ENCODE results near the gene ZSCAN22. TPM values are rescaled to one million over a fixed set of nuclear protein-coding genes. Genes with fewer than 3 reads are reported as not detected.
"Not testable (repeated sequence)": the region's sequence is repeated elsewhere in the genome, so short reads cannot be mapped to it uniquely, and the experiment has no call there.

Gene ZSCAN22
- total RNA-seq, 1 experiment from 2014 or later, result 4.0 TPM

GRCh38 chr19:58374200-58374599, 47.4 kb downstream of the ZSCAN22 start:
- no peak for DNase-seq (ENCODE audit: low spot score)

DNA sequence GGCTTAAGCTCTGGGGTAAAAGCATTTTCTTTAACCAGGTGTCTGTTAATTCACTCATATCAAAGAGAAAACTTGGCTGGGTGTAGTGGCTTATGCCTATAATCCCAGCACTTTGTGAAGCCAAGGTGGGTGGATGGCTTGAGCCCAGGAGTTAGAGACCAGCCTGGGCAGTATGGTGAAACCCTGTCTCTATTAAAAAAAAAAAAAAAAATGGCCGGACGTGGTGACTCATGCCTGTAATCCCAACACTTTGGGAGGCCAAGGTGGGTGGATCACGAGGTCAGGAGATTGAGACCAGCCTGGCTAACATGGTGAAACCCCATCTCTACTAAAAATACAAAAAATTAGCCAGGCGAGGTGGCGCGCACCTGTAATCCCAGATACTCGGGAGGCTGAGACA, 49.9 kb downstream of the ZSCAN22 start:
- not testable (repeated sequence) for DNase-seq (ENCODE audit: low spot score)

GRCh38 chr19:58379246-58379645, 52.5 kb downstream of the ZSCAN22 start:
- no peak for DNase-seq (ENCODE audit: low spot score)

DNA sequence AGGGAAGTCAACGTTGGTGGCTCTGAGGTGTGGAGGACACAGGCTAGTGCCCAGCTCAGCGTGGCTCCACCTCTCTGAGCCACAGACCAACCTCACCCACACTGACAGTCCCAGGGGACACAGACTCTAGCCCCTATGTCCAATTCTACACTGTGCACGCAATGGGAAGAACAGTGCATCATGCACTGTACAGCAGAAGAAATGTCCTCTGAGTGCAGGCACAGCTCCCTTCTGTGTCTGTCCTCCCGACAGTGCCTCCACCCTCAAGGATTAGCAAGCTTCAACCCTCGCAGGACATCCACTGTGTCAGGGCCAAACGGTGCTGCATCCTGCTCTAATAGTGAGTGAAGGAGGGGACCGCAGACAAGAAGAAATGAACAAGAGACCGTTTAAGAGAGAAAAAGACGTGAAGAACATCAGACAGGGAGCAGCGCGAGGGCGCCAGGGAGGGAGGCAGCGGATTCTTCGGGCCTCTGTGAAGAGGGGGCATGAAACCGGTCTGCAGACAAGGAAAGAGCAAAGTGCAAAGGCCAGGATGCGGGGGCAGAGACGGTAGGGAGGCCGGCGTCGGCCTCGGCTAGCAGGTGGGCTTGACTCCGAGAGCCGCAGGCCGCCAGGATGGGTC, 53.4 kb downstream of the ZSCAN22 start:
- DNase-seq (ENCODE audit: low spot score), result no peak

DNA sequence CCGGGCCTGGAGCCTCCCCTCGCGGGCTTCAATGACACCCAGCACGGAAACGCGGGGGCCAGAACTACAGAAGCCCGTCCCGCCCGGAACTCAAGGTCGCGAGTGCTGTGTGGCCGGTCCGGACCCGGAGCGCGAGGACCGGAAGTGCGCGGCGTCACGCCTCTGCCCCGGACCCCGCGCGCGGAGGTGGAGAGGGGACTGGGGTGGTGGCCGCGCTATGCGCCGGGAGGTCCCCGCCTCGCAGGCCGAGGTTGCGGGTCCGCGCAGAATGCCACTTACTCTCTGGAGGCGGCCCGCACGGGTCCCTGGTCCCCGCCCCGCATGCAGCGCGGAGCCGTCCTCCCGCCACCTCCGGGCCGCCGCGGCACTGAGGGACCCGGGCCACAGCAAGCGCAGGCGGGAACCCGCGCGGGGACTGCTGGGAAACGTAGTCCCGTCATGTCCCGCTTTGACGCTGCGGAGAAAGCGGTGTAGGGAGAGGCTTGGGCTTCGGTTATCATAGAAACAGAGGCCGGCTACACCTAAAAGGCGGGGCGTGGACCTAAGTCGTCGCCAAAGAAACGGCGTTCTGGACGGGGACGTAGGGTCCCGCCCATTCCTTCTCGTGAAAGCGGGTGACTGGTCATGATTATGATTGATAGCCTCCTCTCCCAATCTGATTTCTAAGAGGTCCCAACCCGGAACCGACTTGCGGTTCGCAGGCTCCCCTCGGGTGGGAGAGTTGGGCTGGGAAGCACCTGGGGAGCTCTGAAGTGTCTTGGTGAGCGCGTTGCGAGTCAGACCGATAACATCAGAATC, 54.1 kb downstream of the ZSCAN22 start, which contains the start of gene ZNF837:
TSS of gene ZNF837 (minus strand) at position 369 of the 798 bp plus-strand sequence. CDS start 11,698 bp downstream, outside the sequence.
- peak; percentile 100 for DNase-seq (ENCODE audit: low spot score)

- DNase-seq (ENCODE audit: low spot score), result no peak
Measured at GRCh38 chr19:58381460-58382212, 54.8 kb downstream of the ZSCAN22 start.

GRCh38 chr19:58382997-58383603, 56.3 kb downstream of the ZSCAN22 start:
- no peak for DNase-seq (ENCODE audit: low spot score)

- no peak for DNase-seq (ENCODE audit: low spot score)
Measured at GRCh38 chr19:58385313-58385890, 58.6 kb downstream of the ZSCAN22 start.

GRCh38 chr19:58385891-58386575, 59.2 kb downstream of the ZSCAN22 start:
- DNase-seq (ENCODE audit: low spot score), result no peak

DNA sequence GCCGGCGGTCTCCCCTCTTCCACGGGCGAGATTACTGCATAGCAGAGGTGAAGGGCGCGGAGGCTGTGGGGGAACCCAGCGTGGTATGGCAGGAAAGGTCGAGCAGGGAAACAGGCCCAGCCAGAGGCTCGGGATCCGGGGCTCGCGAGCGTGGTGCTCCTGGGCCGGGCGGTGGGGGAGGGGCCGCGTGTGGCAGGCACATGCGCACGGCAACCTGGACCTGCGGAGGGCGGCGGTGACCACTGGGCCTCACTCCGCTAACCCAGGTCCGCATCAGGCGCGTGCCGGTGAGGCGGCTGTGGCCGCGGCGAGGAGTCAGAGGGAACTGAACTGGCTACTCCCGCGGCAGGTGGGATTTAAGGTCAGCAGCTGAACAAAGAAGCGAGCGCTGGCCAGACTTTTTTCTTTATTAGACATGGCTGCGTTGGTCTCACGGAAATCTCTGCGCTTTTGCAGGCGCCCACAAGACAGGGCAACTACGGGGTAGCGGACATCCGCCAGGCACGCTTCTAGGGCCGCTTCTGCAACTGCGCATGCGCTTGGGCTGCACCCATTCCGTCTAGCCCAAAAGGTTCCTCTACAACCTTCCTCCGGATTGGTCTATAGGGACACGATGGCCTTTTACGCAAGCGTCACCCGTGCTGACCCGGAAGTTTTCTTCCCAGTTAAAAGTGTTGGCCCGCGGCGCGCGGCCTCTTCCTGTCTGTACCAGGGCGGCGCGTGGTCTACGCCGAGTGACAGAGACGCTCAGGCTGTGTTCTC, 60.0 kb downstream of the ZSCAN22 start, which contains the start of gene RPS5:
TSS of gene RPS5 (plus strand) at position 694 of the 762 bp plus-strand sequence. CDS start 869 bp downstream, outside the sequence.
- peak; percentile 100 for DNase-seq (ENCODE audit: low spot score)

DNA sequence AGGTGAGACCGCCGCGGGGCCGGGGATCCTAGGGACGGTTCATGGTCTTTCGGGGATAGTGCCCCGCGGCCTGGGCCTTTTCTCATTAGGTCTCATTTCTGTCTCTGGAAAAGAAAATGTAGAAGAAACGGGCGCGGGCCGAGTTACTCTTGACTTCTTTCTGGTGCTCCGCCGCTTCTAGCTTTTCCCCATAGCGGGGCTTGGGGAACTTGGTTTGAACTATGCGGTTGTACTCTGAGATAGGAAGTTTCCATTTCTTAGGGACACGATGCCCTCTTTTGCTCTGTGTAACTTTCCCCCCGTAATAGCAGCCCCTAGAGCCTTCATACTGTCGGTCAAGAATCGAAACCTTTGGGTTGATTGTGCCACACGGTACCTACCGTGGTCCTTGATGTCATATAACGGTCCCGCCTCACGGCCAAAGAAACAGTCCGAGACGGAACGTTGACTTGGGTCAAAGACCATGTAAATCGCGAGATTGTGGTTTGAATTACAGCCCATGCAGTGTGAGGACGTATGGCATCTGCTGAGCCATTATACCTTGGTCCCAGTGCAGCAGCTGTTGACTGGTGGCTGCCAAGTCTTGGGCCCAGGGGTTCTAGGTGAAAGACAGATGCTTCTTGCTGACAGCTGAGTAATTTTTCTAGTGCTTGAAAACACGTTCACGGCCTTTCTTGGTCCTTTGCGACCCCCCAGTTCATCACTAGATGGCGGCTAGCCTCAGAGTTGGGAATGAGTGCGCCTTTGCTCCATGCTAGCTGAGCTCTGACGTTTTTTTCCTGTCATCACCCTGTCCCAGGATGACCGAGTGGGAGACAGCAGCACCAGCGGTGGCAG, 60.8 kb downstream of the ZSCAN22 start:
- no peak for DNase-seq (ENCODE audit: low spot score)

DNA sequence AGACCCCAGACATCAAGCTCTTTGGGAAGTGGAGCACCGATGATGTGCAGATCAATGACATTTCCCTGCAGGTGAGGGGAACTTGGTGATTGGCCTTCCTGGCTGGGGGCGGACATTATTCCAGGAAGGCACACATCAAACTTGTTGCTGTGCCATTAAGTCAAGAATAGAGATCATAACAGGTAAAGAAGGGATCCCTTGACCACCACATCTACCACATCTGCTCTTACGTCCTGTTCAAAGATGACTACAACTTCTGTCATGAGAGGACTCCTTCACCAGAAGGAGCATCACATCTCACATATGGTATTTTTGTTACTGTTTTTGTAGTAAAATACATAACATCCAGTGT, 61.4 kb downstream of the ZSCAN22 start:
- no peak for DNase-seq (ENCODE audit: low spot score)

Other genes with a start within 250 kb of the ZSCAN22 start
- 2.9 and 5.5 TPM in 2 replicates for gene ZSCAN18, start 228.8 kb upstream of the ZSCAN22 start, total RNA-seq (2014; rRNA removed; shearing (Covaris generic))
- 16.0 and 16.6 TPM in 2 replicates for gene ZNF329, start 176.2 kb upstream of the ZSCAN22 start, total RNA-seq (2014; rRNA removed; shearing (Covaris generic))
- gene ZNF274, start 143.9 kb upstream of the ZSCAN22 start, total RNA-seq (2014; rRNA removed; shearing (Covaris generic)), result 23.5 and 26.9 TPM in 2 replicates
- gene ZNF544, start 98.1 kb upstream of the ZSCAN22 start, total RNA-seq (2014; rRNA removed; shearing (Covaris generic)), result not detected in 2 replicates
- 8.0 and 9.0 TPM in 2 replicates for gene ZNF8, start 48.0 kb upstream of the ZSCAN22 start, total RNA-seq (2014; rRNA removed; shearing (Covaris generic))
- 80.2 and 89.6 TPM in 2 replicates for gene ERVK3-1, start 21.6 kb upstream of the ZSCAN22 start, total RNA-seq (2014; rRNA removed; shearing (Covaris generic))
- 10.7 and 47.6 TPM in 2 replicates for gene A1BG, start 26.5 kb downstream of the ZSCAN22 start, total RNA-seq (2014; rRNA removed; shearing (Covaris generic))
- 1.7 and 2.4 TPM in 2 replicates for gene ZNF497, start 35.8 kb downstream of the ZSCAN22 start, total RNA-seq (2014; rRNA removed; shearing (Covaris generic))
- 3.7 and 5.7 TPM in 2 replicates for gene ZNF837, start 54.0 kb downstream of the ZSCAN22 start, total RNA-seq (2014; rRNA removed; shearing (Covaris generic))
- gene RPS5, start 60.3 kb downstream of the ZSCAN22 start, total RNA-seq (2014; rRNA removed; shearing (Covaris generic)), result 2,652 and 2,662 TPM in 2 replicates
- gene RNF225, start 68.7 kb downstream of the ZSCAN22 start, total RNA-seq (2014; rRNA removed; shearing (Covaris generic)), result not detected in 2 replicates
- gene ZNF584, start 81.7 kb downstream of the ZSCAN22 start, total RNA-seq (2014; rRNA removed; shearing (Covaris generic)), result 31.5 and 42.1 TPM in 2 replicates
- gene ZNF132, start 113.2 kb downstream of the ZSCAN22 start, total RNA-seq (2014; rRNA removed; shearing (Covaris generic)), result 0.03 and 0.19 TPM in 2 replicates
- gene ZNF324B, start 124.6 kb downstream of the ZSCAN22 start, total RNA-seq (2014; rRNA removed; shearing (Covaris generic)), result 9.9 and 12.1 TPM in 2 replicates
- gene ZNF324, start 140.1 kb downstream of the ZSCAN22 start, total RNA-seq (2014; rRNA removed; shearing (Covaris generic)), result 18.4 and 21.5 TPM in 2 replicates
- 17.1 and 18.8 TPM in 2 replicates for gene ZNF446, start 149.4 kb downstream of the ZSCAN22 start, total RNA-seq (2014; rRNA removed; shearing (Covaris generic))
- 2.8 and 6.6 TPM in 2 replicates for gene SLC27A5, start 185.0 kb downstream of the ZSCAN22 start, total RNA-seq (2014; rRNA removed; shearing (Covaris generic))
- gene ZBTB45, start 192.8 kb downstream of the ZSCAN22 start, total RNA-seq (2014; rRNA removed; shearing (Covaris generic)), result 9.0 and 11.9 TPM in 2 replicates
- 545 and 619 TPM in 2 replicates for gene TRIM28, start 217.1 kb downstream of the ZSCAN22 start, total RNA-seq (2014; rRNA removed; shearing (Covaris generic))
- gene CHMP2A, start 228.1 kb downstream of the ZSCAN22 start, total RNA-seq (2014; rRNA removed; shearing (Covaris generic)), result 32.1 and 48.2 TPM in 2 replicates
- 141 and 145 TPM in 2 replicates for gene UBE2M, start 231.6 kb downstream of the ZSCAN22 start, total RNA-seq (2014; rRNA removed; shearing (Covaris generic))
- 17.4 and 17.8 TPM in 2 replicates for gene MZF1, start 246.3 kb downstream of the ZSCAN22 start, total RNA-seq (2014; rRNA removed; shearing (Covaris generic))

All from A172 (cell line).